SKM-1 (cell line): Measurements from ENCODE around the gene MINDY4.

Experiments
- DNase-seq: peaks from one replicate; lab custom pipeline; 2025; ENCODE audit not compliant: unreplicated experiment; lab: John Stamatoyannopoulos, UW

Gene MINDY4

GRCh38 chr7:30771880-30772425 is 736 bp downstream of the MINDY4 start:
- no peak for DNase-seq

GRCh38 chr7:30772984-30773383 is 1.8 kb downstream of the MINDY4 start:
- no peak for DNase-seq

GRCh38 chr7:30775992-30776391 is 4.8 kb downstream of the MINDY4 start:
- DNase-seq = no peak

GRCh38 chr7:30776971-30777370 is 5.8 kb downstream of the MINDY4 start:
- no peak for DNase-seq

GRCh38 chr7:30778255-30779025 is 7.2 kb downstream of the MINDY4 start:
- no peak for DNase-seq

GRCh38 chr7:30779574-30779973 is 8.4 kb downstream of the MINDY4 start:
- no peak for DNase-seq

- no peak for DNase-seq
Measured at GRCh38 chr7:30780941-30781340, 9.7 kb downstream of the MINDY4 start.

- no peak for DNase-seq
Measured at GRCh38 chr7:30782690-30783089, 11.5 kb downstream of the MINDY4 start.

GRCh38 chr7:30785786-30786185 is 14.6 kb downstream of the MINDY4 start:
- no peak for DNase-seq

GRCh38 chr7:30787486-30787885 is 16.3 kb downstream of the MINDY4 start:
- DNase-seq = peak; percentile 74

- no peak for DNase-seq
Measured at GRCh38 chr7:30788640-30789333, 17.6 kb downstream of the MINDY4 start.

GRCh38 chr7:30789334-30789711 is 18.1 kb downstream of the MINDY4 start:
- peak; percentile 78 for DNase-seq

GRCh38 chr7:30790356-30790755 is 19.1 kb downstream of the MINDY4 start:
- no peak for DNase-seq

- no peak for DNase-seq
Measured at GRCh38 chr7:30791114-30791513, 19.9 kb downstream of the MINDY4 start.

- DNase-seq = no peak
Measured at GRCh38 chr7:30795161-30795948, 24.1 kb downstream of the MINDY4 start.

- DNase-seq = no peak
Measured at GRCh38 chr7:30796105-30796869, 25.1 kb downstream of the MINDY4 start.

GRCh38 chr7:30797176-30798040 is 26.2 kb downstream of the MINDY4 start:
- no peak for DNase-seq

GRCh38 chr7:30799206-30799975 is 28.2 kb downstream of the MINDY4 start:
- peak; percentile 18 for DNase-seq
